Activated CD4-positive, alpha-beta T cell treated with anti-CD3 and anti-CD28 coated beads, Interleukin-10, Interleukin-2, amounts not matched to agents 100 ng/mL and 50 ng/mL, durations not matched to agents 16 hours and 8 hours (primary cell): ENCODE results near the gene FAM114A1.

ENCODE experiments used
- DNase-seq: peaks from one replicate; pipeline ENCODE4 v3.0.0-alpha.2; 2020

FAM114A1 gene

GRCh38 chr4:38867478-38868058, at the start of gene FAM114A1:
Gene FAM114A1, plus strand, starts transcription at chr4:38867806. Its CDS starts 10,273 bp downstream, at chr4:38878079.
- DNase-seq: peak; percentile 46

DNA sequence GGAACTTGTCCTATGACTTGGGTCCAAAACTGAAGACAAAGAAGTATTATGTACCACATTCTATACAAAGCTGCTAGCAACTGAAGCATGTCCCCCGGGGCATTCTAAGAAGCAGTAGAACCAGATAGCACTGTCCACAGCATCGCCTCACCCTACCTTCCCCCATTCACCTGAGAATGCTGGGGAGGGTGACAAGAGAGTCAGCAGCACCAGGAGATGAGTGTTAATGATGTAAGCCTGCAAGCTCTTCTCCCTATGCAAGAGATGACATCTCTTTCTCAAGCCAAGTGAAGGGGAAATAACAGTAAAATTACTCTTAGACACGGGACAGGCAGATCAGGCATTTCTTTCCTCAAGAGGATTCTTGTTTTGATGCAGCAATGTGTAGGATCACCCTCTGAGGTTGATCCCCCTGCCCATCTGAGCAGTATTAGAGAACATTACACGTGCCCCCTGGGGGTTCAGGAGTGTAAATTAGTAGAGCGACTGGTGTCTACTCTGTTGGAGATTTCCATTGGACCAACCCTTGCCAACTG, 49.1 kb upstream of the FAM114A1 start:
- DNase-seq: no peak

GRCh38 chr4:38819569-38819968, 48.0 kb upstream of the FAM114A1 start:
- peak; percentile 36 for DNase-seq

- DNase-seq: no peak
These were observed 47.1 kb upstream of the FAM114A1 start for GRCh38 chr4:38820329-38821061.

DNA sequence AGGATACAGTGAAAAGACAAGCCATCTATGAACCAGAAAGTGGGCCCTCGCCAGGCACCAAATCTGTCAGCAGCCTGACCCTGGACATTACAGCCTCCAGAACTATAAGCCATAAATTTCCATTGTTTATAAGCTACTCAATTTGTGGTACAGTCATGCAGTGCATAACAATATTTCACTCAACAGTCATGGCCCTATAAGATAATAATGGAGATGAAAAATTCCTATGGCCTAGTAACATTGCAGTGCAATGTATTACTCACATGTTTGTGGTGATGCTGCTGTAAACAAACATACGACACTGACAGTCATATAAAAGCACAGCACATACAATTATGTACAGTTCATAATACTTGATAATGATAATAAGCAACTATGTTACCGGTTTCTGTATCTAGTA, 45.9 kb upstream of the FAM114A1 start:
- no peak for DNase-seq

DNA sequence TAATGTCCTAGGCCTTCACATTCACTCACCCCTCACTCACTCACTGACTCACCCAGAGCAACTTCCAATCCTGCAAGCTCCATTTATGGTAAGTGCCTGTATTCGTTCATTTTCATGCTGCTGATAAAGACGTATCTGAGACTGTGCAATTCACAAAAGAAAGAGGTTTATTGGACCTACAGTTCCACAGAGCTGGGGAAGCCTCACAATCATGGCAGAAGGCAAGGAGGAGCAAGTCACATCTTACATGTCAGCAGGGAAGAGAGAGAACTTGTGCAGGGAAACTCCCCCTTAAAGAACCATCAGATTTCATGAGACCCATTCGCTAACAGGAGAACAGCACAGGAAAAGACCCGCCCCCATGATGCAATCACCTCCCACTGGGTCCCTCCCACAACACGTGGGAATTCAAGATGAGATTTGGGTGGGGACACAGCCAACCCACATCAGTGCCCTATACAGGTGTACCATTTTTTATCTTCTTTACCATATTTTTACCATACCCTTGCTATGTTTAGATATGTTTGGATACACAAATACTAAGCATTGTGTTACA, 44.8 kb upstream of the FAM114A1 start:
- no peak for DNase-seq

GRCh38 chr4:38823766-38824165, 43.8 kb upstream of the FAM114A1 start:
- no peak for DNase-seq

DNA sequence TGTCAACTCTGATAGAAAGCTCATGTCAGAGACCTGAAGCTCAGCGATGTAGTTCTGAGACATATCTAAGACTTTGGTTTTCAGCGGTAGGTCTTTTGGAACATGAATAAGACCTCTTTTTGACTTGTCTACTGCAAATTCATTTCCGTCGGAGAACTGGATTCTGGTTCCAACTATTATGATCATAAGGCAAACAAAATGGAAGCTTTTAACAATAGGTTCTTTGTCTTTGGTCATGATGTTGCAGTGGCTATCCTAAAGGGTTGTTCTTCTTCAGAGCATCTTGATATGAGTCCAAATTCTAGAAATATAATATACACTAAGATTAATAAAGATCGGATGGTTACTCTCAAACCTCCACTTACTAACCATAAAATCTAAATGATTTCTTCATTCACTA, 38.4 kb upstream of the FAM114A1 start:
- DNase-seq: no peak

DNA sequence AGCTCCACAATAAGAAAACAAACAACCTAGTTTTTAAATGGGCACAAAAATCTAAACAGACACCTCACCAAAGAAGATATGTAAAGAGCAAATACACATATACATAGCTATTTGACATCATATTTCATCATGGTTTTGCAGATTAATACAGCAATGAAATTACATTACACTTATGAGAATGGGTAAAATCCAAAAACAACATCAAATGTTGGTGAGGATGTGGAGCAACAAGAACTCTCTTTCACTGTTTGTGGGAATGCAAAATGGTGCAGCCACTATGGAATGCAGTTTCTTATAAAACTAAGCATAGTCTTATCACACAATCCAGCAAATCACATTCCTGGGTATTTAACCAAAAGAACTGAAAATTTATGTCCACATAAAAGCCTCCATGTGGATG, 36.0 kb upstream of the FAM114A1 start:
- no peak for DNase-seq

DNA sequence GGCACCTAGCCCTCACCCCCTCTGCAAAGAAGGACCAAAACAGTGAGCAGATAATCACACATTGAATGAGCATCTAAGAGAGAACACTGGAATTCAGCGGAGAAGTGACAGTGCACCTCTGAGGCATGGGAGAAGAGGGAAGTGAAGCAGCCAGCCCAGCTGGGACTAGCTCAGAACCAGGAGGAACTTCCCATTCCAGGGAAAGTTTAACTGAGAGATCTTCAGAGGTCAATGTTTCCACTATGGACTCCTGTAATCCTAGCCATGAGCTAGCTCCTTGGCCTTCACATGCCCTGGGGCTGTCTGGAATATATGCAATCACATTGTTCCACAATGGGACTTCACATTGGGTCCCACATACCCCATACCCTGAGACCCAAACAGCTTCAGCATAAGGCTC, 35.4 kb upstream of the FAM114A1 start:
- DNase-seq: no peak

DNA sequence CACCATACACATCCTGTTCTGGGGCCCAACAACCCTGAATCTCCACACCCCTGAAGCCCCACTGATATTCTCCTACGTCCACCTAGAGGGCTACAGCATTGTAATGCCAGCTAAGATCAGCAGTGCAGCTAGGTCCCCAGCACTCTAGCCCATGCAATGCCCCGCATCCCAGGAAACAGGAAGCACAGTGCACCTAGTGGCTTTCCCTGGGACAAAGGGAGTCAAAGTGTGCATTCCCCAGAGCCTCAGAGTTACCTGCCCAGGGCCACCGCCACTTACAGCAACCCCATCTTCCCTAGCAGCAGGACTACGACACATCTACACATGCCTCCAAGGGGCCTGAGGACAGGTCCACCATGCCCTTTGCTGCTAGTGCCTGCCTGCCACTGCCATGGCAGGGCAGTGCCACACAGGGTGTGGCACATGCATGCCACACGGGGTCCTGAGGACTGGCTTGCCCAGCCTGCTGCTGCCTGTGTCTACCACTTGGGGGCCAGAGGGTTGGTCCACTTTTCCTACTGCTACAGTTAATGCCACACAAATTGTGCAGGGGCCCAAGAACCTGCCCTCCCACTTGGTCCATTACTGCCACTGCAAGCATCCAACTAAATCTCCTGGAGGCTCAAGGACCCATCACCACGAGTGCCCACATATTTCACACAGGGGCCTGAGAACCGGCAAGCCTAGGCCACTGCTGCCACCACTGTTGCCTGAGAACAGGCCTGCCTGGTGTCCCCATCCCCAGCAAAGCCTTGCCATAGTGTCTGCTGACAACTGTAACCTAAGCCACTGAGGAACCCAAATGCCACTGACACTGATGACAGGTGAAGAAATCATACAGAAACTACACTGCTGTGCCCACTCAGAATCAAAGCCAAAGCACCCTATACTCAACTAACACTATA, 34.7 kb upstream of the FAM114A1 start:
- DNase-seq: no peak

DNA sequence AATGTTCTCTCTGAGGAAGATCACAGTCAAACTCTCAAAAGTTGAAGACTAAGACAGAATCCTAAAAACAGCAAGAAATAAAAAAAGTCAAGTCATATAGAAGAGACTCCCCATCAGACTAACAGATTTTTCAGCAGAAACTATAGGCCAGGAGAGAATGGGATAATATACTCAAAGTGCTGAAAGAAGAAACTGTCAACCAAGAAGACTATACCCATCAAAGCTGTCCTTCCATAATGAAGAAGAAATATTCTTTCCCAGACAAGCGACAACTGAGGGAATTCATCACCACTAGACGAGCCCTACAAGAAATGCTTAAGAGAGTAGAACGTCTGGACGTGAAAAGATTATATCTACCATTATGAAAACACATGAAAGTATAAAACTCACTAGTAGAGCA, 33.0 kb upstream of the FAM114A1 start:
- DNase-seq: no peak

- no peak for DNase-seq
These were observed 30.3 kb upstream of the FAM114A1 start for GRCh38 chr4:38837334-38837733.

- peak; percentile 37 for DNase-seq
These were observed 29.8 kb upstream of the FAM114A1 start for GRCh38 chr4:38837849-38838248.

DNA sequence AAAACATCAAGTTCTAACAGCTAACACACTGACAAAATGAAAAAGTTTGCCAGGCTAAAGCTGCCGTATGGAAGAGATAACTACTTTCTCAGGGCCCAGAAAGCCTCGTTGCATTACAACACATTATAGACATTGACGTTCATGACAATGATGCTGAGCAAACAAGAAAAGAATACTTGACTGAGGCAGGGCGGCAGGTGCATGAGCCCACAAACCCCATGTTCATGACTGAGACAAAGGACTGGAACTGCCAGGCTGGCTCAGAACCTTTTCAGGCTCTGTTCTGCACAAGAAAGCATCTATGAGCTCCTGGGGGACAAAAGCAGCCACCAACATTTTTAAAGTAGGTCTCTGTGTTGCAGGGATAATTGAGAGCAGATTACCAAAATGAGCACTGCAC, 24.6 kb upstream of the FAM114A1 start:
- DNase-seq: no peak

DNA sequence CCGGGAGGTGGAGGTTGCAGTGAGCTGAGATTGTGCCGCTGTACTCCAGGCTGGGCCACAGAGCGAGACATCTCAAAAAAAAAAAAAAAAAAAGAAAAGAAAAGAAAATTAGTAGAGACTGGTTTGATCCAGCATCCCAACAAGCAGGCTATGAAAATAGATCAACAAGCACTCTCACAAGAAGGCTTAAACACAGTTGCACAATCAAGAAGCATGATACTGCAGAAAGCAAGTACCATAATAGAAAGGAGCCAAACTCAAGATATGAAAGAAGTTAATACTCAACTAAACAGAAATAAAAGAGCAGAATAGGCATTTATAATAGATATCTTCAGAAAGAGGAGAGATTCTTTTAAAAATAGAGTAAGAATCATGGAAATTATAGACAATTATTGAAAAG, 21.6 kb upstream of the FAM114A1 start:
- no peak for DNase-seq

DNA sequence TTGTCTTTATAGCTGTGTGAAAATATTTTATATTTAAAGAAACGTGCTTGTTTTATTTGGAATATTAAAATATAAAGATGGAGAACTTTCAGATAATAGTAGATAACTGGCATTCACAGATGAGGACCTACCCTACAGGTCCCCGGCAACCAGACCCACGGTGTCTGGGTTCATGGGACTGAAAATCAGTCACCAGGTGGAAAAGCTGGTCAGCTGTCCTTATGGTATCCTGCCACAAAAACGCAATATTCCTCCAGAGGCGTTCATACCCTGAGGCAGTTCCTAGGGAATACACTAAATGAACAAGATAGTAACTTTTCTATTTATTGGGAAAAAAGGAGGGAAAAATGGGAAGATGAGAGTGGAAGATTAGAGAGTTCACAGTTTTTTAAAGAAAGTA, 12.1 kb upstream of the FAM114A1 start:
- no peak for DNase-seq

GRCh38 chr4:38856046-38856445, 11.6 kb upstream of the FAM114A1 start:
- DNase-seq: no peak

GRCh38 chr4:38856524-38857337, 10.9 kb upstream of the FAM114A1 start, which contains the start of gene TLR6:
Gene TLR6, minus strand, starts transcription at chr4:38856817. Its CDS starts 27,344 bp downstream, at chr4:38829473.
- DNase-seq: peak; percentile 82

DNA sequence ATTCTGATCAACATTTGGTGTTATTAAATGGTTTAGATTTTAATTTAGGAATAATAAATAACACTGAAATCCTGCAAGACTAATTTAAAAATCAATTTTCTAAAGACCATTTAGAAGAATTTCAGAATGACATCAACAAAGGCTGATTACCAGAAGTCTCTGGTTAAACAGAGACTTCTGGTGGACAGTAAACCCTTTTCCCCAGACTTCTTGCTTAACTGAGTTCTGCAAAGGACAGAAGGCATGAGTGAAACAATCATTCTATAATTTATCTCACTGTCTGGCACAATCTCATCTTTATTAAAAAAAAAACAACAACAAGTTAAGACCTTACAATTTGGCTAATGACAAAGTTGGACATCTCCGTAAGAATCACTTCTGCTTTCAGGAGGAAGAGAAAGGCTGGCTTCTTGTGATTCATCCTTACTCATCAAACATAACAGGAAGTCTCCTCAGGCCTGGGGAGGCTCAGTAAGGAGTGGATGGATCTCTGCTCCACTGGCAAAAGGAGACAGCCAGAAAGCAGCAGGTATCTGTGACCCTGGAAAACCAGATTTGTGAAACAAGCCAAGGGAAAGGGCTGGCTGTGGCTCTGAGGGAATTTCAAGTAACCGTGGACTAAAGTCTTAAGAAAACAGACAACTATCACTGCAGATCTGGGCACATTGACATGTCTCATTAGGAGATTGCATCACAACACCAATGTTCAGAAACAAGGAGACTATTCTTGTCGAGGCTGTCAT, 10.1 kb upstream of the FAM114A1 start:
- DNase-seq: peak; percentile 76

GRCh38 chr4:38858097-38858420, 9.5 kb upstream of the FAM114A1 start:
- no peak for DNase-seq

GRCh38 chr4:38859501-38859900, 8.1 kb upstream of the FAM114A1 start:
- no peak for DNase-seq
